Vagina (tissue), 2 donors: ENCODE data around the gene BRIP1. TPM values are rescaled to one million over a fixed set of nuclear protein-coding genes. Genes with fewer than 3 reads are reported as not detected.
"Not testable (repeated sequence)": the region's sequence is repeated elsewhere in the genome, so short reads cannot be mapped to it uniquely, and the experiment has no call there.

ENCODE experiments used
- DNase-seq, 2 donors: peaks; one replicate each; pipeline ENCODE4 v3.0.0-alpha.2; 2017; ENCODE audit errors: extremely low spot score in 2 of 2
- H3K27ac ChIP-seq: fragments of 200-600 bp; sonication (generic); one replicate; pipeline ENCODE4 v1.5.1; 2019
- H3K27me3 ChIP-seq: fragments of 200-600 bp; sonication (generic); one replicate; pipeline ENCODE4 v1.5.1; 2019
- H3K36me3 ChIP-seq, 2 donors: fragments of 200-600 bp; sonication (generic); one replicate each; pipeline ENCODE4 v1.5.1; 2017 to 2019
- H3K4me1 ChIP-seq: fragments of 200-600 bp; sonication (generic); one replicate; pipeline ENCODE4 v1.5.1; 2019
- H3K4me3 ChIP-seq, 2 donors: fragments of 200-600 bp; sonication (generic); 1 replicate in 1 of 2; 2 replicates in 1 of 2; pipeline ENCODE4 v1.5.1; 2016 to 2019
- H3K9me3 ChIP-seq: fragments of 200-600 bp; sonication (generic); one replicate; pipeline ENCODE4 v1.5.1; 2019
- CTCF ChIP-seq, 3 experiments: fragments of 450-650 bp in 2 of 3; fragments of 200-600 bp in 1 of 3; sonication (generic) in 1 of 3; IDR thresholded peaks; one replicate each; pipeline ENCODE4 v1.5.1; 2017 to 2019; ENCODE audit warnings: antibody characterized with exemption in 3 of 3, mild to moderate bottlenecking in 2 of 3, moderate library complexity in 2 of 3
- POLR2A ChIP-seq, 2 donors: fragments of 450-650 bp; IDR thresholded peaks; one replicate each; pipeline ENCODE4 v1.6.1; 2017; ENCODE audit warnings: antibody characterized with exemption in 2 of 2, mild to moderate bottlenecking in 2 of 2, moderate library complexity in 2 of 2
- POLR2AphosphoS5 ChIP-seq, 2 donors: sonication (generic); formaldehyde crosslinking; IDR thresholded peaks; one replicate each; pipeline ENCODE4 v1.9.0; 2017; ENCODE audit warnings: antibody characterized with exemption in 2 of 2, mild to moderate bottlenecking in 2 of 2, low read depth in 1 of 2; ENCODE audit not compliant: insufficient read depth in 1 of 2
- intact Hi-C: fragments of 100-400 bp; cut with DNase I; formaldehyde crosslinking; loops from one replicate; pipeline ENCODE4 v1.15.1; 2023
- total RNA-seq: library from RNA; depleted of rRNA; stranded (reverse); fragments of >200 nt; gene quantifications from one replicate; pipeline ENCODE4 v1.2.3, GENCODE V29; 2016

Gene BRIP1
- total RNA-seq, 1 donor from 2014 or later: 0.98 TPM

GRCh38 chr17:61774724-61775123 lies 88.6 kb downstream of the BRIP1 start:
- H3K36me3 ChIP-seq: no peaks in the 10 kb centered on the region
- H3K27me3 ChIP-seq: no peaks in the 10 kb centered on the region
- H3K9me3 ChIP-seq: peaks cover 11% of the 10 kb centered on the region
- DNase-seq: no peak
- TF ChIP-seq POLR2AphosphoS5 (IDR thresholded peaks at IDR 0.05; ENCODE audit: insufficient read depth in 1 of 2, low read depth in 1 of 2) (no peak), POLR2A (IDR thresholded peaks at IDR 0.05) (no peak), CTCF (IDR thresholded peaks at IDR 0.05) (no peak)
- intact Hi-C loops: no loop called here
- H3K4me1 ChIP-seq: no peaks in the 10 kb centered on the region
- no peak overlapping the region for H3K4me3 ChIP-seq
- H3K27ac ChIP-seq: no peak overlapping the region

GRCh38 chr17:61774087-61774486 lies 89.2 kb downstream of the BRIP1 start:
- H3K4me3 ChIP-seq, H3K27ac ChIP-seq, H3K4me1 ChIP-seq, H3K36me3 ChIP-seq, H3K27me3 ChIP-seq, DNase-seq, intact Hi-C loops: not testable (repeated sequence)
- H3K9me3 ChIP-seq: peaks cover 11% of the 10 kb centered on the region

GRCh38 chr17:61770752-61771533 lies 92.4 kb downstream of the BRIP1 start:
- intact Hi-C loops: no loop called here
- TF ChIP-seq CTCF (IDR thresholded peaks at IDR 0.05) (no peak), POLR2AphosphoS5 (IDR thresholded peaks at IDR 0.05; ENCODE audit: insufficient read depth in 1 of 2, low read depth in 1 of 2) (no peak), POLR2A (IDR thresholded peaks at IDR 0.05) (no peak)
- no peaks in the 10 kb centered on the region for H3K4me1 ChIP-seq
- no peak overlapping the region for H3K27ac ChIP-seq
- DNase-seq: no peak
- peaks cover 11% of the 10 kb centered on the region for H3K9me3 ChIP-seq
- H3K27me3 ChIP-seq: no peaks in the 10 kb centered on the region
- no peak overlapping the region for H3K4me3 ChIP-seq
- no peaks in the 10 kb centered on the region for H3K36me3 ChIP-seq

GRCh38 chr17:61770043-61770442 lies 93.3 kb downstream of the BRIP1 start:
- no peak for TF ChIP-seq POLR2A (IDR thresholded peaks at IDR 0.05)
- intact Hi-C loops: no loop called here

GRCh38 chr17:61768405-61768804 lies 94.9 kb downstream of the BRIP1 start:
- Histone ChIP-seq H3K27me3 (no peaks in the 10 kb centered on the region), H3K4me3 (no peak overlapping the region), H3K36me3 (no peaks in the 10 kb centered on the region), H3K4me1 (no peaks in the 10 kb centered on the region), H3K27ac (no peak overlapping the region), H3K9me3 (peaks cover 11% of the 10 kb centered on the region)
- DNase-seq: no peak
- TF ChIP-seq POLR2A (IDR thresholded peaks at IDR 0.05): no peak
- intact Hi-C loops: no loop called here

More at GRCh38 chr17:61770043-61770442, 93.3 kb downstream of the BRIP1 start:
- H3K4me3 ChIP-seq: no peak overlapping the region
- no peak overlapping the region for H3K27ac ChIP-seq
- no peaks in the 10 kb centered on the region for H3K4me1 ChIP-seq
- DNase-seq: no peak
- no peaks in the 10 kb centered on the region for H3K36me3 ChIP-seq
- peaks cover 11% of the 10 kb centered on the region for H3K9me3 ChIP-seq
- no peaks in the 10 kb centered on the region for H3K27me3 ChIP-seq

- TF ChIP-seq POLR2A (IDR thresholded peaks at IDR 0.05): no peak
- TF ChIP-seq CTCF (IDR thresholded peaks at IDR 0.05): no peak
- no peak for TF ChIP-seq POLR2AphosphoS5 (IDR thresholded peaks at IDR 0.05; ENCODE audit: insufficient read depth in 1 of 2, low read depth in 1 of 2)
- H3K36me3 ChIP-seq: no peaks in the 10 kb centered on the region
- intact Hi-C loops: no loop called here
- DNase-seq: no peak
- H3K9me3 ChIP-seq: peaks cover 10% of the 10 kb centered on the region
- H3K4me3 ChIP-seq: no peak overlapping the region
- H3K27ac ChIP-seq: no peak overlapping the region
- H3K4me1 ChIP-seq: no peaks in the 10 kb centered on the region
- H3K27me3 ChIP-seq: no peaks in the 10 kb centered on the region
Measured at GRCh38 chr17:61766520-61766919, 96.8 kb downstream of the BRIP1 start.
